Type B pancreatic cell (in vitro differentiated cells): ENCODE data around the gene GJB3. TPM values are rescaled to one million over a fixed set of nuclear protein-coding genes. Genes with fewer than 3 reads are reported as not detected.
"Not testable (repeated sequence)": the region's sequence is repeated elsewhere in the genome, so short reads cannot be mapped to it uniquely, and the experiment has no call there.

Experiments used
- DNase-seq: peaks from one replicate; pipeline ENCODE4 v3.0.0; 2021; ENCODE audit warnings: mixed read lengths; ENCODE audit not compliant: unreplicated experiment; ENCODE audit errors: extremely low spot score
- H3K27ac Mint-ChIP-seq: 2 replicates; pipeline ENCODE4 v1.8.0; 2021; ENCODE audit warnings: mild to moderate bottlenecking, mixed read lengths
- H3K27me3 Mint-ChIP-seq: 2 replicates; pipeline ENCODE4 v1.8.0; 2021; ENCODE audit warnings: mixed read lengths
- H3K36me3 Mint-ChIP-seq: 2 replicates; pipeline ENCODE4 v1.8.0; 2021; ENCODE audit warnings: mixed read lengths
- H3K4me1 Mint-ChIP-seq: one replicate; pipeline ENCODE4 v1.8.0; 2021; ENCODE audit warnings: mixed read lengths; ENCODE audit not compliant: unreplicated experiment
- H3K4me3 Mint-ChIP-seq: 2 replicates; pipeline ENCODE4 v1.8.0; 2021; ENCODE audit warnings: mild to moderate bottlenecking, mixed read lengths
- H3K9me3 Mint-ChIP-seq: 2 replicates; pipeline ENCODE4 v1.8.0; 2021; ENCODE audit warnings: mixed read lengths
- long read RNA-seq: library from polyadenylated mRNA; unstranded; transcript quantifications from one replicate; pipeline ENCODE4 v2.0.0, GENCODE V29; 2020
- total RNA-seq: library from RNA; stranded (reverse); gene quantifications from 2 replicates; pipeline ENCODE4 v1.2.1, GENCODE V29; 2021; ENCODE audit warnings: low replicate concordance
- TF ChIP-seq, protein P1 (sequence below): fragments of 200-600 bp; sonication (generic); conservative IDR thresholded peaks from 2 replicates; pipeline ENCODE4 v1.5.0; 2021; ENCODE audit warnings: antibody characterized with exemption, mild to moderate bottlenecking

Gene GJB3
- 6.5 and 19.5 TPM in 2 replicates for total RNA-seq
- long read RNA-seq, transcript GJB3-201 (2 exons, 1,797 nt), result major isoform, 8 of 13 reads
- long read RNA-seq, partial matches to known transcripts, result 2 of 13 reads
- long read RNA-seq, other reads (novel, unspliced or antisense), result 2 of 13 reads

- no peak for DNase-seq
- TF ChIP-seq, protein P1, sequence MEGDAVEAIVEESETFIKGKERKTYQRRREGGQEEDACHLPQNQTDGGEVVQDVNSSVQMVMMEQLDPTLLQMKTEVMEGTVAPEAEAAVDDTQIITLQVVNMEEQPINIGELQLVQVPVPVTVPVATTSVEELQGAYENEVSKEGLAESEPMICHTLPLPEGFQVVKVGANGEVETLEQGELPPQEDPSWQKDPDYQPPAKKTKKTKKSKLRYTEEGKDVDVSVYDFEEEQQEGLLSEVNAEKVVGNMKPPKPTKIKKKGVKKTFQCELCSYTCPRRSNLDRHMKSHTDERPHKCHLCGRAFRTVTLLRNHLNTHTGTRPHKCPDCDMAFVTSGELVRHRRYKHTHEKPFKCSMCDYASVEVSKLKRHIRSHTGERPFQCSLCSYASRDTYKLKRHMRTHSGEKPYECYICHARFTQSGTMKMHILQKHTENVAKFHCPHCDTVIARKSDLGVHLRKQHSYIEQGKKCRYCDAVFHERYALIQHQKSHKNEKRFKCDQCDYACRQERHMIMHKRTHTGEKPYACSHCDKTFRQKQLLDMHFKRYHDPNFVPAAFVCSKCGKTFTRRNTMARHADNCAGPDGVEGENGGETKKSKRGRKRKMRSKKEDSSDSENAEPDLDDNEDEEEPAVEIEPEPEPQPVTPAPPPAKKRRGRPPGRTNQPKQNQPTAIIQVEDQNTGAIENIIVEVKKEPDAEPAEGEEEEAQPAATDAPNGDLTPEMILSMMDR, result peak; percentile 8
- no peaks in the 10 kb centered on the region for H3K4me1 Mint-ChIP-seq
- peaks cover 67% of the 10 kb centered on the region for H3K27me3 Mint-ChIP-seq
- H3K4me3 Mint-ChIP-seq, result peak within 1 kb of the TSS; percentile 84
- no peaks in the 10 kb centered on the region for H3K36me3 Mint-ChIP-seq
- peak within 1 kb of the TSS; percentile 91 for H3K27ac Mint-ChIP-seq
- no peaks in the 10 kb centered on the region for H3K9me3 Mint-ChIP-seq
These were observed at the start of gene GJB3 for GRCh38 chr1:34781071-34781843. GJB3 (plus strand) TSS chr1:34781214; CDS start chr1:34784763, 3,549 bp downstream.

GRCh38 chr1:34732831-34733230, 48.2 kb upstream of the GJB3 start:
- peaks cover 34% of the 10 kb centered on the region for H3K27me3 Mint-ChIP-seq
- H3K36me3 Mint-ChIP-seq, H3K4me3 Mint-ChIP-seq, H3K27ac Mint-ChIP-seq, DNase-seq, H3K4me1 Mint-ChIP-seq, H3K9me3 Mint-ChIP-seq: not testable (repeated sequence)

GRCh38 chr1:34736692-34737091, 44.3 kb upstream of the GJB3 start:
- H3K4me1 Mint-ChIP-seq, result peaks cover 5% of the 10 kb centered on the region
- TF ChIP-seq, protein P1, result no peak
- DNase-seq, result no peak
- H3K36me3 Mint-ChIP-seq, result no peaks in the 10 kb centered on the region
- no peak overlapping the region for H3K27ac Mint-ChIP-seq
- no peak overlapping the region for H3K4me3 Mint-ChIP-seq
- peaks cover 23% of the 10 kb centered on the region for H3K27me3 Mint-ChIP-seq
- H3K9me3 Mint-ChIP-seq, result no peaks in the 10 kb centered on the region

DNA sequence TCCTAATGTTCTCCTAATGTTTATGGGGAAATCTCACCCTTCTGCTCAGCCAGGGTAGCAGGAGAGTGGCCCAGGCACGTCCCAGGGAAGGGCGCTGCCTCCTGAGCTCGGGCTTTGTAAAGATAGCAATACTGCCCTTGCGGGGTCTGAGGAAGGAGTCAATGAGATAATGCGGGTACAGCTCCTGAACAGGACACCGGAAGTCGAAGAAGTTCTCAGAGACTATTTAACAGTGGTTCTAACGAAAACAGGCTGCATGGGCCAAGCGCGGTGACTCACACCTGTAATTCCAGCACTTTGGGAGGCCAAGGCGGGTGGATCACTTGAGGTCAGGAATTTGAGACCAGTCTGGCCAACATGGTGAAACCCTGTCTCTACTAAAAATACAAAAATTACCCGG, 43.8 kb upstream of the GJB3 start:
- H3K4me1 Mint-ChIP-seq, H3K9me3 Mint-ChIP-seq, H3K36me3 Mint-ChIP-seq, H3K4me3 Mint-ChIP-seq, DNase-seq, H3K27ac Mint-ChIP-seq: not testable (repeated sequence)
- H3K27me3 Mint-ChIP-seq, result peaks cover 24% of the 10 kb centered on the region

DNA sequence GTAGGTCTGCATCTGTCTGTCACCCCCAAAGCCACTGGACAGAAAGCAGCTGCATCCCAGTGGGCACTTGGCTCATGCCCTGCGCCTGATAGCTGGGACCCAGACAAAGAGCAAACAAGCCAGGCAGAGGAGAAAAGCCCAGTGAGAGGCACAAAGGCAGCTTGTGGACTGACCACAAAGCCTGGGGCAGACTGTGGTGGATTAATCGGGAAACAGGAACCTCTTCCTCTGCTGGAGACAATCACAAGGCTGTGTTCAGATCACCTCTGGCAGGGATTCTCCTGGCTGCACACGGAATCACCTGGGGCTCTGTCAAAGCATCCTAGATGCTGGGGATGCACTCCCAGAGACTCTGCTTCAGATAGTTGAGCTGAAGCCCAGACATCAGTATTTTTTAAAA, 41.4 kb upstream of the GJB3 start:
- H3K4me1 Mint-ChIP-seq, result peaks cover 5% of the 10 kb centered on the region
- H3K9me3 Mint-ChIP-seq, result no peaks in the 10 kb centered on the region
- H3K4me3 Mint-ChIP-seq, result no peak overlapping the region
- no peak overlapping the region for H3K27ac Mint-ChIP-seq
- TF ChIP-seq, protein P1, result no peak
- no peaks in the 10 kb centered on the region for H3K36me3 Mint-ChIP-seq
- H3K27me3 Mint-ChIP-seq, result peaks cover 27% of the 10 kb centered on the region
- DNase-seq, result no peak

DNA sequence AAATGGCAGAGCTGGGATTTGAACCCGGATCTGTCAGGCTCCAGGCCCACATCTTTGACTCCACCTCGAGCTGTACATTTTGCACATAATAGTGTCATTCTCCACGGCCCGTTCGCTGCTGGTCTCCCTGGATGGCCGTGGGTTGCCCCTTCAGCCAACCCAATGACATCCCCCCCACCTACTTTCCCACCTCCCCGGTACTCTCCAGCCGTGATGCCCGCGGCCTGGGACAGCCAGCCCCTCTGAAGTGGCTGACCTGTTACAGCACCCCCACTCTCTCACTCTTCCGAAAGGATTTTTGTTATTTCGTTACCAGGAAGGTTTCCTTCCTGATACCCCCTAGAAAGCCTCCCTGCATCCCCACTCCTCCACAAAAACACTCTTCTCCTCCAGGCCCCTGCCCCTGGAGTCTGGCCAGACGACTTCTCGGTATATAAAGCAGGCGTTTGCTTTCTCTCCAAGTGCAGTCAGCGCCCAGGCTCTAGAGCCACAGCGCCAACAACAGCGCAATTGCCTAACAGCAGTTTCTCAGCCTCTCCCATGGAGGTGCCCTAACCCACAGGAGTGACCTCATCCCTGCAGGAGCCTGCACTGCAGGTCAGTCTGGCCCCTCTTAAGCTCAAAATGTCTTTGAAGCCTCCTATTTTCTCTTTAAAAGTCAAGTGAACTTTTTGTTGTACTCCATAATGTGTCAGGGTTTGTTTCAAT, 40.7 kb upstream of the GJB3 start:
- Mint-ChIP-seq H3K4me3 (no peak overlapping the region), H3K27ac (no peak overlapping the region)
- no peak for DNase-seq

More for the DNA sequence above, 40.7 kb upstream of the GJB3 start:
- TF ChIP-seq, protein P1, result peak; percentile 23
- H3K9me3 Mint-ChIP-seq, result no peaks in the 10 kb centered on the region
- peaks cover 5% of the 10 kb centered on the region for H3K4me1 Mint-ChIP-seq
- peaks cover 27% of the 10 kb centered on the region for H3K27me3 Mint-ChIP-seq
- no peaks in the 10 kb centered on the region for H3K36me3 Mint-ChIP-seq
